Measurements from ENCODE around the gene ASXL2.
"Not testable (repeated sequence)": the region's sequence is repeated elsewhere in the genome, so short reads cannot be mapped to it uniquely, and the experiment has no call there.

ASXL2 gene

DNA sequence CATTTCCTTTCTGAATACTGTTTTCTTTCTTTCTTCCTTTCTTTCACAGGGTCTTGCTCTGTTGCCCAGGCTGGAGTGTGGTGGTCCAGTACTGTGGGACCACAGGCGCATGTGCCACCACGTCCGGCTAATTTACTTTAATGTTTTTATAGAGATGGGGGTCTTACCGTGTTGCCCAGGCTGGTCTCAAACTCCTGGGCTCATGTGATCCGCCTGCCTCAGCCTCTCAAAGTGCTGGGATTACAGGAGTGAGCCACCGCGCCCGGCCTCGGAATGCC, 35.3 kb upstream of the ASXL2 start:
- DNase-seq (ENCODE audit: low read depth); H3K4me3 ChIP-seq (ENCODE audit: control insufficient read depth, low read depth, low read length): not testable (repeated sequence)

GRCh38 chr2:25912851-25913695, 34.8 kb upstream of the ASXL2 start:
- H3K4me3 ChIP-seq (ENCODE audit: control insufficient read depth, low read depth, low read length): no peak overlapping the region
- DNase-seq (ENCODE audit: low read depth): no peak
- TF ChIP-seq, protein P1, sequence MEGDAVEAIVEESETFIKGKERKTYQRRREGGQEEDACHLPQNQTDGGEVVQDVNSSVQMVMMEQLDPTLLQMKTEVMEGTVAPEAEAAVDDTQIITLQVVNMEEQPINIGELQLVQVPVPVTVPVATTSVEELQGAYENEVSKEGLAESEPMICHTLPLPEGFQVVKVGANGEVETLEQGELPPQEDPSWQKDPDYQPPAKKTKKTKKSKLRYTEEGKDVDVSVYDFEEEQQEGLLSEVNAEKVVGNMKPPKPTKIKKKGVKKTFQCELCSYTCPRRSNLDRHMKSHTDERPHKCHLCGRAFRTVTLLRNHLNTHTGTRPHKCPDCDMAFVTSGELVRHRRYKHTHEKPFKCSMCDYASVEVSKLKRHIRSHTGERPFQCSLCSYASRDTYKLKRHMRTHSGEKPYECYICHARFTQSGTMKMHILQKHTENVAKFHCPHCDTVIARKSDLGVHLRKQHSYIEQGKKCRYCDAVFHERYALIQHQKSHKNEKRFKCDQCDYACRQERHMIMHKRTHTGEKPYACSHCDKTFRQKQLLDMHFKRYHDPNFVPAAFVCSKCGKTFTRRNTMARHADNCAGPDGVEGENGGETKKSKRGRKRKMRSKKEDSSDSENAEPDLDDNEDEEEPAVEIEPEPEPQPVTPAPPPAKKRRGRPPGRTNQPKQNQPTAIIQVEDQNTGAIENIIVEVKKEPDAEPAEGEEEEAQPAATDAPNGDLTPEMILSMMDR (IDR thresholded peaks at IDR 0.05; ENCODE audit: control insufficient read depth, insufficient read depth, low read depth, low read length, missing control alignments): no peak

DNA sequence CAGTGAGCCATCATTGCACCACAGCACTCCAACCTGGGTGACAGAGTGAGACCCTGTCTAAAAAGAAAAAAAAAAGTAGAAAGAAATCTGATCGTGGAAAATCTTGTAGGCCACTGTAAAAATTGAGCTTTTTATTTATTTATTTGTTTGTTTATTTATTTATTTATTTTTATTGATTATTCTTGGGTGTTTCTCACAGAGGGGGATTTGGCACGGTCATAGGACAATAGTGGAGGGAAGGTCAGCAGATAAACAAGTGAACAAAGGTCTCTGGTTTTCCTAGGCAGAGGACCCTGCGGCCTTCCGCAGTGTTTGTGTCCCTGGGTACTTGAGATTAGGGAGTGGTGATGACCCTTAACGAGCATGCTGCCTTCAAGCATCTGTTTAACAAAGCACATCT, 31.3 kb upstream of the ASXL2 start:
- DNase-seq (ENCODE audit: low read depth); H3K4me3 ChIP-seq (ENCODE audit: control insufficient read depth, low read depth, low read length): not testable (repeated sequence)

DNA sequence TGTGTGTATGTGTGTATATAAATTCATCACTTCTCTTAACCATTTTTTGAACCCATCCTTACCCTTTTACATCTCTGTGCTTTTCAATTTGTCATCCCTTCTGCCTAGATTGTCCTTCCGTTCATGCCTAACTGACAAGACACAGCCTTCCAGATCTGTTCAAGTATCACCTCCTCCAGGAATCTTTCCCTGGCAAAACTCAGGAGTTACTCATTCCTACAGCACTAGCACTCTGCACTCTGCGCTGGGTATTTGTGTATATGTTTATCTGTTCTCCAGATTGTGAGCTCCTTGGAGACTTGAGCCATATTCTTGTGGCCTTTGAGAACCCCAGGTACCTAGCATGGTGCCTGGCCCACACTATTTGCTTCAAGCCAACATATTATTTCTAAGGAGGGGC, 26.8 kb upstream of the ASXL2 start:
- TF ChIP-seq, protein P1 (IDR thresholded peaks at IDR 0.05; ENCODE audit: control insufficient read depth, insufficient read depth, low read depth, low read length, missing control alignments): no peak
- DNase-seq (ENCODE audit: low read depth): no peak
- no peak overlapping the region for H3K4me3 ChIP-seq (ENCODE audit: control insufficient read depth, low read depth, low read length)

- H3K4me3 ChIP-seq (ENCODE audit: control insufficient read depth, low read depth, low read length): no peak overlapping the region
- DNase-seq (ENCODE audit: low read depth): no peak
- TF ChIP-seq, protein P1 (IDR thresholded peaks at IDR 0.05; ENCODE audit: control insufficient read depth, insufficient read depth, low read depth, low read length, missing control alignments): no peak
Measured at GRCh38 chr2:25903216-25903776, 25.0 kb upstream of the ASXL2 start.

DNA sequence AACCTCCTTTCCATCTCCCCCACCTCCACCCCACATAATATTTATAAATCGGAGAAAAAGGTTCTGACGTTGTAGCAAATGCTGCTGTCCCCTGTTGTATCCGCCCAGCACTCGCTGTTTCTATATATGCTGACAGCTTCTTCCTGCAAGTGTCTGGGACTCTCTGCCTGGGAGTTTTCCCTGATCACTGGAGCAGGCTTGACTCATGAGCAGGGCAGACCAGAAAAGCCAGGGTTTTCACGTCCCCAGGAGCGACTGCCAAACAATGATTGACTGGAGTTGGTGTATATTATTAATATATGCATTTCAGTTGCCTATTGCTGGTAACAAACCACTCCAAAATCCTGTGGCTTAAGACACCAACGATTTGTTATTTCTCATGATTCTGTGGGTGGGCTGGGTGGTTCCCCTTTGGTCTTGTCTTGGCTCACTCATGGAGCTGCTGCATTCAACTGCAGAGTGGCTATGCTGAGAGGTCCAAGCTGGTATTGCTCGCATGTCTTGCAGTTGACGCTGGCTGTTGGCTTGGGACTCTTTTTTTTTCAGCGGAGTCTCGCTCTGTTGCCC, 21.2 kb upstream of the ASXL2 start:
- DNase-seq (ENCODE audit: low read depth): no peak
- TF ChIP-seq, protein P1 (IDR thresholded peaks at IDR 0.05; ENCODE audit: control insufficient read depth, insufficient read depth, low read depth, low read length, missing control alignments): no peak
- no peak overlapping the region for H3K4me3 ChIP-seq (ENCODE audit: control insufficient read depth, low read depth, low read length)

DNA sequence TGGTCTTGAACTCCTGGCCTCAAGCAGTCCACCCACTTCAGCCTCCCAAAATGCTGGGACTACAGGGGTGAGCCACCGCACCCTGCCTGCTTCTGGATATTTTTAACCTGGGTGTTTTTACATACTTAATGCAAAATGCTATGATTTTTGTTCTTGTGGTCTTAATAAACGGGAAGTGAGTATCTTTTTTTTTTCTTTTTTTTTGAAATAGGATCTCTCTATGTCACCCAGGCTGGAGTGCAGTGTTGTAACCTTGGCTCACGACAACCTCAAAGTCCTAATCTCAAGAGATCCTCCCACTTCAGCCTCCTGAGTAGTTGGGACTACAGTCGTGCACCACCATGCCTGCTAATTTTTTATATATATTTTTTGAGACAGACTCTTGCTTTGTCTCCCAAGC, 19.2 kb upstream of the ASXL2 start:
- no peak overlapping the region for H3K4me3 ChIP-seq (ENCODE audit: control insufficient read depth, low read depth, low read length)
- TF ChIP-seq, protein P1 (IDR thresholded peaks at IDR 0.05; ENCODE audit: control insufficient read depth, insufficient read depth, low read depth, low read length, missing control alignments): no peak
- DNase-seq (ENCODE audit: low read depth): no peak

DNA sequence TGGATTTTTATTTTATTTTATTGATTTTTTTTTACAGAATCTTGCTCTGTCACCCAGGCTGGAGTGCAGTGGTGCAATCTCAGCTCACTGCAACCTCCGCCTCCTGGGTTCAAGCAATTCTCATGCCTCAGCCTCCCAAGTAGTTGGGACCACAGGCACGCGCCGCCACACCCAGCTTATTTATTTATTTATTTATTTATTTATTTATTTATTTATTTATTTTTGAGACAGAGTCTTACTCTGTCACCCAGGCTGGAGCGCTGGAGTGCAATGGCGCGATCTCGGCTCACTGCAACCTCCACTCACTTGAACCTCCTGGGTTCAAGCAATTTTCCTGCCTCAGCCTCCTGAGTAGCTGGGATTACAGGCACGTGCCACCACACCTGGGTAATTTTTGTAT, 18.0 kb upstream of the ASXL2 start:
- not testable (repeated sequence) for DNase-seq (ENCODE audit: low read depth); H3K4me3 ChIP-seq (ENCODE audit: control insufficient read depth, low read depth, low read length)

Measured in AG09309 (cell line).